SKM-1 treated with dmso at 0.1 percent for 144 hours (cell line): Measurements from ENCODE around the gene PON1.

Experiments
- DNase-seq: peaks from one replicate; lab custom pipeline; 2025; ENCODE audit not compliant: unreplicated experiment; lab: John Stamatoyannopoulos, UW

PON1 gene

DNA sequence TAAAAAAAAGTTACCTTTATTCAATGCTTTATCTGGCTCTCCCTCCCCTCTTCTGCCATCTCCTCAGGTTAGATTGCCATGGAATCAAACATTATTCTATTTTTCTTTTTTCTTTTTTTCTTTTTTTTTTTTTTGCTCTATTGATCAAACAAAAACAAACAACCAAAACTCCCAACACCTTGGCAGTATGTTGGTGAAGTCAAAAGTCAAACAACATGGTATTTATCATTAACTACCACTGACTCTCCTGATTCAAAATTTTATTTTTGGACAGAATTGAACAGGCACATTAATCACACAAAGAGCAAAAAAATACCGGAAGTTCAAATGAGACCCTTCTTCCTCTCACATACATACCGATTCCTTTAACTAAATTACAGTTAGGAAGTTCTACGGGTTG, 6.4 kb downstream of the PON1 start:
- no peak for DNase-seq

DNA sequence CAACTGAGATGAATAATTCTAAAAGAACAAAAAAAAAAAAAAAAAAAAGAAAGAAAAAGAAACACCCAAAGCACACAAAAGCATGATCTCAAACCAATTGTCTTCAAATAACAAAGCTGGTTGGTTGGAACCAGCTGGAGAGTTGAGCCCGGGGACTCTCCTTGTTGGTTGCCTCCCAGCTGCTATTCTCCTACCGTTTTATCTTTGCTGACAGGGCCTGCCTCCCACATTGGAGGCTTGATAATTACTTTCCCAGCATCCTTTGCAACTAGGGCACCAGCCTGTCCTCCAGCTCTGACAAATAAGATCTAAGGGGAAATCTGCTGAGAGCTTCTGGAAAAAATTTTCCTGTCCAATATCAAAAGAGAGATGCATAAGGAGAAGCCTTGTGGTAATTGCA, 6.8 kb downstream of the PON1 start:
- DNase-seq, result no peak

DNA sequence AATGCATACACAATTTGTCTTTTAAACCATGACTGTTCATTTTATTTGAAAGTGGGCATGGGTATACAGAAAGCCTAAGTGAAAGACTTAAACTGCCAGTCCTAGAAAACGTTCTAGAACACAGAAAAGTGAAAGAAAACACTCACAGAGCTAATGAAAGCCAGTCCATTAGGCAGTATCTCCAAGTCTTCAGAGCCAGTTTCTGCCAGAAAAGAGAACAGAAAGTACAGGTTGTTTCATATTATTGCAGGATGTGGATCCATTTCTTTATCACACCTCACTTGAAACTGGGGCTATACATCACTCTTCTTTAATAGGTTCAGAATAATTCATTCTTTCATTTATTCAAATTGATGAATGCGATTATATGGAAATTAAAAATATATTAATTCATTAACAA, 7.7 kb downstream of the PON1 start:
- DNase-seq, result no peak

DNA sequence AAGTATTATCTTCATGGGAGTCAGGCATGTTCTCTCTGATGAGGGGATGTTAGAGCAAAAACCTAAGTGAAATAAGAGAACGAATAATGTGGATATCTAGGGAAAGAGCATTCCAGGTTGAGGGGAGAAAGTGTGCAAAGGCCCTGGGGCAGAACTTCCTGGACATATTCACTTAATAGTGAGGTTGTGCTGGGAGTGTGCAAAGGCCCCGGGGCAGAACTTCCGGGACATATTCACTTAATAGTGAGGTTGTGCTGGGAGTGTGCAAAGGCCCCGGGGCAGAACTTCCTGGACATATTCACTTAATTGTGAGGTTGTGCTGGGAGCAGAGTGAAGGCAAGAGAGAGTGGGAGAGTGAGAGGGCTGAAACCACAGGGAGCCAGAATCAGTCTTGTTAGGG, 11.8 kb downstream of the PON1 start:
- no peak for DNase-seq

- DNase-seq, result no peak
These were observed 12.9 kb downstream of the PON1 start for GRCh38 chr7:95311389-95311788.

- DNase-seq, result no peak
These were observed 14.4 kb downstream of the PON1 start for GRCh38 chr7:95309951-95310350.

DNA sequence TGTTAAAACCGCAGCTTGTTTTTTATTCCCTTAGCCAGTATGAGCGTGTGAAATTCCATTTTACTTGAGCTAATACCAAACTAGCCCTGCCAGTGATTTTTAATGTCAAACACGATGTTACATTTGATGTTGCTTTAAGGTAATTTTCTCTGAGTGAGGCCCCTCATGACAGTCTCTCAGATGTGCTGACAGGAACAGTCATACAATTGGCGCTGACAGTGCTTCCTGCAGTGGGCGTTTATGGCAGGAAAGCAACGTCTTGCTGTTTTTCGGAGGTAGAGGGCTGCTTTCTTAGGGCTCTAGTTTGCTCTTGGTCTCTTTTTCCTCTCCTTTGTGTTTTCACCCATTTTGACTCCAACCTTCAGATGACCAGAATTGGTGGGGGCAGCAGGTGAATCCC, 19.3 kb downstream of the PON1 start:
- DNase-seq, result no peak

DNA sequence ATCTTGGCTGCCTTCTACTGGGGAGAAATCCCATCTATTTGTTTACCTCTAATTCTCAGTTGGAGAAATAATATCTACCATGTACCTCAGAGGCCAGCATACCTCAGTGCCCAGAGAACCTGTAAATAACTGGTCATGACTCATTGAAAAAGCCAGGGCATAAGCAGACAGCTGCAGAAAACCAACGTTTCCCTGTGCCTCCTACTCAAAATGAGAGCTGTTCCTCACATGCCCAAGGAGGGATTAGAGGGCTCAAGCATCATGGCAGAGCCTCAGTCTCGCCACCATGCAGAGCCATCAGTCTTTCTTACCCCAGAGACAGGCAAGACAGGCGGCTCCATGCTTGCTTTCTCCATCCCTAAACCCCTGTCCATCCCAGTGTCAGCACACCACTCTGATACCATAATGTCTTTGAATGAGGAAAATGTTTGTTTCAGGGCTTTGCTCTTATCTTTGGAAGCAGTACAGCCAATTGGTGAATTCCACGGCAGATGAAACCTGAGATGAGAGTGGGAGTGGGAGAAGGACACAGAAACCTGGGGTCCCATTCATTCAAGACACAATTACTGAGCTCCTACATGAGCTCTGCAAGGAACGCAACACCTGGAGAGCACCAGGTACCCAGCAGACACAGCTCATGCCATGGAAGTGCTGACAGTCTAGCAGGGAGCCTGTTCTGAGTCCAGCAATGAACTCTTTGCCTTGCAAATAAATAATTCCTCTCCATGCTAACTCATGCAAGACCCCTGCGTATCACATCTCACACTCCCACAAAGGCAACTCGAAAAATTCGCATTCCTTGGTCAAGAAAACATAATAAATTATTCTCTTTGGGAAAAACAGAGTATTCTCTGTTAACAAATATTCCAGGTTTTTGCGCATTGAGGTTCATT, 21.1 kb downstream of the PON1 start:
- no peak for DNase-seq

DNA sequence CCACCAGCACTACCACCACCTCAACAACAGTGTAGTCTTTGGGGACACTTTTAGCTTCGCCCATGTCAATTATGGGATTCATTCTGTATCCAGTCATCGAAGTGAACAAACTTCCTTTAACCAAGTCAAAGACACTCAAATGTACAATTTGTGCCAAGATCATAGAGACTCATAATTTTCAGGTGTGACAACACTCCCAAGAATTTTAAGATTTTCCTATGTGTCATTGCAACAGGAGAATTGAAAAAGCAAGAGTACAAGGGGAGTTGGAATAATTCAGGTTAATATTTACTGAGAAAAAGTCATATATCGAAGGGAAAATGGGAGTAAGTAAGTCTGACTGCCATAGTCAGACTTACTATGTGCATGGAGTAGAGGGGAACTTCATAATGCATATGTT, 26.2 kb downstream of the PON1 start:
- DNase-seq, result no peak

- no peak for DNase-seq
These were observed 27.3 kb downstream of the PON1 start for GRCh38 chr7:95297041-95297440.

- no peak for DNase-seq
These were observed 27.9 kb downstream of the PON1 start for GRCh38 chr7:95296456-95296855.

- no peak for DNase-seq
These were observed 28.9 kb downstream of the PON1 start for GRCh38 chr7:95295397-95295796.

GRCh38 chr7:95290166-95290830, 34.0 kb downstream of the PON1 start:
- no peak for DNase-seq

DNA sequence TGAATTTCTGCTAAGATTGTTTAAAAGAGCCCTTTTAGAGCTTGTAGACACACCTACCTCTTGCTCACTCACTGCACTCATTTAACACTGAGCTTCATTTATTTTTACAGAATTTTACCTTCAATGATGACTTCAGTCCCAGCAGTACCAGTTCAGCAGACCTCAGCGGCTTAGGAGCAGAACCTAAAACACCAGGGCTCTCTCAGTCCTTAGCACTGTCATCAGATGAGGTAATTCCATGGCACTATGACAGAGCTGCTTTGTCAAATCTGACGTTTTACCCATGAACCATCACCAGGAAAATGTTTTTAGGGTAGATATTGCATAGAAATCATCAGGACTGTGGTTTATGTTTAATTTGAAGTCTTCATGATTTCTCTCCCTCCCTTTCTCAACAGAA, 38.2 kb downstream of the PON1 start:
- DNase-seq, result no peak

DNA sequence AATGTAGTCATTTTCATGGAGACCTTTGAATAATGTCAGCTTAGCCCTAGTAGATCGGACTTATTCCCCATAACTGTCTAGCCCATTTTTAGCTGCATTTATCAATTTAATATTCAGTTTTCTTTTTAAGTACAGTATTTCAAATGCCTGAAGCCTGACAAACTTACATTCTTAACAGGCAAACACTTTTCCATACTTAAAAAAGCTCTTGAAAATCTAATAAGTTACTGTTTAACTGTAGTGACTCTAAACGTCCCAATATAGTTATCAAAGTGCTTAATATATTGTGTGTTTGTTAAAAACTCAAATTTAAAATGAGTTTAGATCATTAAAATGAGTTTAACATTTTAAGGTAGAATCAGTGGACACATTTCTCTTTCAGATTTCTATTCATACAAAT, 44.9 kb downstream of the PON1 start:
- no peak for DNase-seq

GRCh38 chr7:95276114-95276513, 48.2 kb downstream of the PON1 start:
- no peak for DNase-seq

GRCh38 chr7:95269640-95270039, 54.7 kb downstream of the PON1 start:
- DNase-seq, result no peak

- no peak for DNase-seq
These were observed 56.6 kb downstream of the PON1 start for GRCh38 chr7:95267754-95268153.

DNA sequence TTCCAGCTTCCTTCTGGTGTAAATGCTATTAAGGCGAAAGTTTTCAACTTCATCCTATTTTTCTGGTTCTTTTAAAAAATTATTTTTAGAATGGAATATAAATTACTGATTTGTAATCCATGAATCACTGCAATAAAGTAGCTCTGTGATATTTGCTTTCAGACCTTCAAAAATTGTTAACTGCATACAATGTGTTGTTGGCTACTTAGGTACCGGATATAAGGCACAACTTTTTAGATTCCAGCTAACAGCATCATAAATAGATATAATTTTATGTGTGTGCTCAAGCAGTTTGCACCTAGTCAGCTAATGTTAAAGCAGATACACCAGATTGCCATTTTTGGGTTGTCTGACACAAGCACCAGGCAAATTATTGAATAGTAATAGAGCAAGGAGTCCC, 58.7 kb downstream of the PON1 start:
- no peak for DNase-seq

DNA sequence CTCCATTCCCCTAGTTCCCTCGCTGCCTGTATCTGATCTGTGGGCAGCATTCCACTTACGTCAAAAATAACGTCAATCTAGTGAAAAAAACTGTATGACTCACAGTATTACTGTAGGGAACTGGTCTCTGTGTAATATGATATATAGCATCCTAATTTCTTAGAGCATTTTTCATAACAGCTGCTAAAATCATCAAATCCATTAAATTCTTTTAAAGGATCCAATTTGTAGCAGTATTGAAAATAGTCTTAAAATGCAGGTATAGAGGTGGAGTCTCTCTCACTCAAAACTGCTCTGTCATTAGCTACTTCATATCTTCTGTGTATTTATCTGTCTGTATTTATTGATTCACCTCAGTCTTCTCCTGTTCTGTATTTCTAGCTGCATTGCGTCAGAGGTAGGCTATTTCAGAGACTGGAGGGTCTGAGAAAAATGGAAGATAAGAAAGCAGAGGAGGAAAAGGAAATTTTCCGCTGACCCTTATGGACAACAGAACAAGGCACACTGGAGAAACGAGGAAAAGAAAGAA, 59.9 kb downstream of the PON1 start:
- DNase-seq, result no peak

GRCh38 chr7:95263785-95264362, 60.5 kb downstream of the PON1 start:
- DNase-seq, result no peak

DNA sequence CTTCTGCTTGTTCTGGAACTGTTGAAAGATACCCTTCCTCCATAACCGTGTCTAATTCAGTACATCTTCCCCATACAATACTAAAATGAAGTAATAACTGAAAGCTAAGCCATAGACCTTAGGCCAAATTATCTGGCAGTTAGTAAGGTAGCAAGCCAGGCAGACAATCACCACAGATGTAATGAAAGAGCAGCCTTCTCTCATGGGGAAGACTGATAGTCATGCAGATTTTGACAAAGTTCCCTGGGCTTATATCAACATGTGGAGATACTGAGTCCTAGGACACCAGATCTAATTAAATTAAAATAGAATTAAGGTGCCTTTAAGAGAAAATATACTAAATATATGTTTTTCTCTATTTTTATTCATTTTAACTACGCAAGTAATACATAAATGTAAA, 61.5 kb downstream of the PON1 start:
- DNase-seq, result no peak
